ENCODE measurements around the gene INPP5A.
"Not testable (repeated sequence)": the region's sequence is repeated elsewhere in the genome, so short reads cannot be mapped to it uniquely, and the experiment has no call there.

The INPP5A gene

GRCh38 chr10:132671228-132672154 is 133.9 kb downstream of the INPP5A start:
- Histone ChIP-seq H3K36me3 (ENCODE audit: control insufficient read depth, low read length) (no peaks in the 10 kb centered on the region), H3K79me2 (ENCODE audit: control insufficient read depth, low read length) (no peaks in the 10 kb centered on the region), H3K27ac (ENCODE audit: low read depth, low read length) (no peak overlapping the region), H3F3A (ENCODE audit: control insufficient read depth, insufficient read depth) (no peaks in the 10 kb centered on the region), H3K9me2 (replicated peaks; ENCODE audit: control insufficient read depth, low read length) (no peaks in the 10 kb centered on the region), H3K27me3 (ENCODE audit: control insufficient read depth, low read length) (no peaks in the 10 kb centered on the region), H3K9me3 (ENCODE audit: control insufficient read depth, insufficient read depth, low read length) (no peaks in the 10 kb centered on the region), H3K4me2 (ENCODE audit: low read length) (no peak overlapping the region), H3K4me1 (ENCODE audit: control insufficient read depth, low read length) (no peaks in the 10 kb centered on the region), H4K20me1 (ENCODE audit: control insufficient read depth, insufficient read depth, low read depth, low read length) (no peaks in the 10 kb centered on the region), H3K4me3 (ENCODE audit: low read length) (no peak overlapping the region)
- TF ChIP-seq, protein P1, sequence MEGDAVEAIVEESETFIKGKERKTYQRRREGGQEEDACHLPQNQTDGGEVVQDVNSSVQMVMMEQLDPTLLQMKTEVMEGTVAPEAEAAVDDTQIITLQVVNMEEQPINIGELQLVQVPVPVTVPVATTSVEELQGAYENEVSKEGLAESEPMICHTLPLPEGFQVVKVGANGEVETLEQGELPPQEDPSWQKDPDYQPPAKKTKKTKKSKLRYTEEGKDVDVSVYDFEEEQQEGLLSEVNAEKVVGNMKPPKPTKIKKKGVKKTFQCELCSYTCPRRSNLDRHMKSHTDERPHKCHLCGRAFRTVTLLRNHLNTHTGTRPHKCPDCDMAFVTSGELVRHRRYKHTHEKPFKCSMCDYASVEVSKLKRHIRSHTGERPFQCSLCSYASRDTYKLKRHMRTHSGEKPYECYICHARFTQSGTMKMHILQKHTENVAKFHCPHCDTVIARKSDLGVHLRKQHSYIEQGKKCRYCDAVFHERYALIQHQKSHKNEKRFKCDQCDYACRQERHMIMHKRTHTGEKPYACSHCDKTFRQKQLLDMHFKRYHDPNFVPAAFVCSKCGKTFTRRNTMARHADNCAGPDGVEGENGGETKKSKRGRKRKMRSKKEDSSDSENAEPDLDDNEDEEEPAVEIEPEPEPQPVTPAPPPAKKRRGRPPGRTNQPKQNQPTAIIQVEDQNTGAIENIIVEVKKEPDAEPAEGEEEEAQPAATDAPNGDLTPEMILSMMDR (IDR thresholded peaks at IDR 0.05; ENCODE audit: low read depth, low read length, poor library complexity, severe bottlenecking), result no peak
- no peak for TF ChIP-seq EZH2phosphoT487 (IDR thresholded peaks at IDR 0.05; ENCODE audit: borderline replicate concordance, low read length)

DNA sequence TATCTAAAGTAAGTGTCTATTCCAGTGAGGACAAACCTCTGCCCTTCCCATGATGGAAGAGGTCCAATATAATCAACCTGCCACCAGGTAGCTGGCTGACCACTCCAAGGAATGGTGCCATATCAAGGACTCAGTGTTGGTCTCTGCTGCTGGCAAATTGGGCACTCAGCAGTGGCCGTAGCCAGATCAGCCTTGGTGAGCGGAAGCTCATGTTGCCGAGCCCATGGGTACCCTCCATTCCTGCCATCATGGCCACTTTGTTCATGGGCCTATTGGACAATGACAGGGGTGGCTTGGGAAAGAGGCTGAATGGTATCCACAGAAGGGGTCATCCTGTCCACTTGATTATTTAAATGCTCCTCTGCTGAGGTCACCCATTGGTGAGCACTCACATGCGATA is 136.2 kb downstream of the INPP5A start:
- H3K9me3 ChIP-seq (ENCODE audit: control insufficient read depth, insufficient read depth, low read length); H3F3A ChIP-seq (ENCODE audit: control insufficient read depth, insufficient read depth); H3K4me2 ChIP-seq (ENCODE audit: low read length); H3K4me1 ChIP-seq (ENCODE audit: control insufficient read depth, low read length); H3K9me2 ChIP-seq (replicated peaks; ENCODE audit: control insufficient read depth, low read length); H4K20me1 ChIP-seq (ENCODE audit: control insufficient read depth, insufficient read depth, low read depth, low read length); H3K27me3 ChIP-seq (ENCODE audit: control insufficient read depth, low read length); H3K4me3 ChIP-seq (ENCODE audit: low read length); H3K79me2 ChIP-seq (ENCODE audit: control insufficient read depth, low read length); H3K27ac ChIP-seq (ENCODE audit: low read depth, low read length); H3K36me3 ChIP-seq (ENCODE audit: control insufficient read depth, low read length): not testable (repeated sequence)

GRCh38 chr10:132674311-132674710 is 136.7 kb downstream of the INPP5A start:
- no peak for TF ChIP-seq EZH2phosphoT487 (IDR thresholded peaks at IDR 0.05; ENCODE audit: borderline replicate concordance, low read length)
- TF ChIP-seq, protein P1 (IDR thresholded peaks at IDR 0.05; ENCODE audit: low read depth, low read length, poor library complexity, severe bottlenecking), result no peak
- Histone ChIP-seq H3K79me2 (ENCODE audit: control insufficient read depth, low read length) (no peaks in the 10 kb centered on the region), H3F3A (ENCODE audit: control insufficient read depth, insufficient read depth) (no peaks in the 10 kb centered on the region), H3K27ac (ENCODE audit: low read depth, low read length) (no peak overlapping the region), H4K20me1 (ENCODE audit: control insufficient read depth, insufficient read depth, low read depth, low read length) (no peaks in the 10 kb centered on the region), H3K9me3 (ENCODE audit: control insufficient read depth, insufficient read depth, low read length) (no peaks in the 10 kb centered on the region), H3K4me2 (ENCODE audit: low read length) (no peak overlapping the region), H3K27me3 (ENCODE audit: control insufficient read depth, low read length) (no peaks in the 10 kb centered on the region), H3K4me3 (ENCODE audit: low read length) (no peak overlapping the region), H3K4me1 (ENCODE audit: control insufficient read depth, low read length) (no peaks in the 10 kb centered on the region), H3K9me2 (replicated peaks; ENCODE audit: control insufficient read depth, low read length) (no peaks in the 10 kb centered on the region), H3K36me3 (ENCODE audit: control insufficient read depth, low read length) (no peaks in the 10 kb centered on the region)

- Histone ChIP-seq H3F3A (ENCODE audit: control insufficient read depth, insufficient read depth) (no peaks in the 10 kb centered on the region), H3K9me3 (ENCODE audit: control insufficient read depth, insufficient read depth, low read length) (no peaks in the 10 kb centered on the region), H4K20me1 (ENCODE audit: control insufficient read depth, insufficient read depth, low read depth, low read length) (no peaks in the 10 kb centered on the region), H3K27me3 (ENCODE audit: control insufficient read depth, low read length) (no peaks in the 10 kb centered on the region), H3K4me2 (ENCODE audit: low read length) (no peak overlapping the region), H3K36me3 (ENCODE audit: control insufficient read depth, low read length) (no peaks in the 10 kb centered on the region), H3K4me1 (ENCODE audit: control insufficient read depth, low read length) (no peaks in the 10 kb centered on the region), H3K9me2 (replicated peaks; ENCODE audit: control insufficient read depth, low read length) (no peaks in the 10 kb centered on the region), H3K79me2 (ENCODE audit: control insufficient read depth, low read length) (no peaks in the 10 kb centered on the region), H3K4me3 (ENCODE audit: low read length) (no peak overlapping the region), H3K27ac (ENCODE audit: low read depth, low read length) (no peak overlapping the region)
- no peak for TF ChIP-seq EZH2phosphoT487 (IDR thresholded peaks at IDR 0.05; ENCODE audit: borderline replicate concordance, low read length)
- TF ChIP-seq, protein P1 (IDR thresholded peaks at IDR 0.05; ENCODE audit: low read depth, low read length, poor library complexity, severe bottlenecking), result no peak
These were observed 137.6 kb downstream of the INPP5A start for GRCh38 chr10:132675031-132675740.

All from DOHH2 (cell line).